C4-2B (cell line): ENCODE measurements around the gene ITPR1.

Experiments
- H3K27ac ChIP-seq: fragments of 450-650 bp; 2 replicates; pipeline ENCODE4 v1.5.1; 2017
- CTCF ChIP-seq: fragments of 450-650 bp; conservative IDR thresholded peaks from 2 replicates; pipeline ENCODE4 v1.5.1; 2017; ENCODE audit warnings: mild to moderate bottlenecking
- ZFX ChIP-seq: fragments of 450-650 bp; IDR thresholded peaks from 2 replicates; pipeline ENCODE4 v1.6.1; 2017

The ITPR1 gene

GRCh38 chr3:4778740-4779139 is 285.6 kb downstream of the ITPR1 start:
- no peak overlapping the region for H3K27ac ChIP-seq
- TF ChIP-seq CTCF (no peak), ZFX (no peak)

GRCh38 chr3:4780545-4780957 is 287.4 kb downstream of the ITPR1 start:
- TF ChIP-seq CTCF: no peak
- no peak for TF ChIP-seq ZFX
- H3K27ac ChIP-seq: no peak overlapping the region

- no peak overlapping the region for H3K27ac ChIP-seq
- TF ChIP-seq CTCF: no peak
- TF ChIP-seq ZFX: no peak
These were observed 288.9 kb downstream of the ITPR1 start for GRCh38 chr3:4782095-4782494.

DNA sequence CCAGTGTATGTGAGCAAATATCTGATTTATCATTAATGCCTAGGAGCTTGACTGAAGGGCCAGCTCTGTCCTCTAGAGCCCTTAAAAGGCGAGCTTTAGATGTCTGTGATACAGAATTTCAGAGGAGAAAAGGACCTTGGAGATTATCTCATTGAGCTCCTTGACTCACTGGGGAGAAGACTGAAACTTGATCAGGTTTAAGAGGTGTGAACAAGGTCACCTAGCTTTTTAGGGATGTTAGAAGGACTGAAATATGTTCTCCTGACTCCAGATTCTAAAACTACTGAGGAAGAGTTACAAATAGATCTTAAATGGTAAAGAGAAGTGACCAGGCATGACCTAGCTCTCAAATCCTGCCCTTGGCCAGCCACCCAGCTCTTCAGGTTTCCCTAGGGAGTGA is 292.4 kb downstream of the ITPR1 start:
- H3K27ac ChIP-seq: no peak overlapping the region
- no peak for TF ChIP-seq CTCF
- no peak for TF ChIP-seq ZFX

DNA sequence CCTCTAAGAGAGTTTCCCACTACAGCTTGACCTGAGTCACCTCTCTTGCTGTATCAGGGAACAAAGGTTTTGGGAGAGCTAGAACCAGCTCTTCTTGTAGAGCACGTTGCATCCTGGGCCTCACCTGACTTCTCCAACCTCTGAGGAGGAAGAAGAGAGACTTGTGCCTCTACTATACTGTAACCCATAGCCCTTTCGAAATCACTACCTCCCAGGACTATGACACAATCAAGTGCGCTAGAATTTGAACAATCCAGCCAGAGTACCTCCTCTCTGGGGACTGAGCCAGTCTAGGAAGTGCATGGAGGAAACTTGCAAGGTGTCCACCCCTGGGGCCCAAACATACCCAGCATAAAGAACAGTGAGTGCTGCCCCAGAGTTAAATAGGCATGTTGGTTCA is 293.3 kb downstream of the ITPR1 start:
- no peak for TF ChIP-seq CTCF
- no peak for TF ChIP-seq ZFX
- H3K27ac ChIP-seq: no peak overlapping the region

- no peak for TF ChIP-seq CTCF
- TF ChIP-seq ZFX: no peak
- no peak overlapping the region for H3K27ac ChIP-seq
These were observed 298.2 kb downstream of the ITPR1 start for GRCh38 chr3:4791358-4791757.

GRCh38 chr3:4793311-4793710 is 300.2 kb downstream of the ITPR1 start:
- TF ChIP-seq CTCF (no peak), ZFX (no peak)
- H3K27ac ChIP-seq: no peak overlapping the region
